Heart right ventricle (tissue), 16 donors: ENCODE results near the gene TMEM132A. TPM values are rescaled to one million over a fixed set of nuclear protein-coding genes. Genes with fewer than 3 reads are reported as not detected.
A peak's percentile ranks its signal among the peaks of the same experiment; 100 is the strongest.

Experiments
- ATAC-seq, 8 donors: fragments of 200-7000 bp; cut with Tn5 transposase; one replicate each; pipeline ENCODE4 v1.9.1; 2020; ENCODE audit warnings: mild to moderate bottlenecking in 8 of 8, moderate library complexity in 8 of 8, moderate number of reproducible peaks in 1 of 8
- DNase-seq, 2 donors: peaks; one replicate each; pipeline ENCODE4 v3.0.0-alpha.2; 2020
- H3K27ac ChIP-seq, 10 donors: fragments of 200-600 bp; sonication (generic) in 2 of 10; one replicate each; pipeline versions ENCODE4 v1.5.0 to v1.8.0; 2020 to 2022; ENCODE audit warnings: mild to moderate bottlenecking in 3 of 10
- H3K27me3 ChIP-seq, 7 donors: fragments of 200-600 bp; one replicate each; pipeline ENCODE4 v1.8.0; 2021 to 2022; ENCODE audit warnings: mild to moderate bottlenecking in 2 of 7
- H3K36me3 ChIP-seq, 9 donors: fragments of 200-600 bp; sonication (generic) in 1 of 9; one replicate each; pipeline versions ENCODE4 v1.5.0 to v1.8.0; 2020 to 2022; ENCODE audit warnings: mild to moderate bottlenecking in 2 of 9
- H3K4me1 ChIP-seq, 9 donors: fragments of 200-600 bp; sonication (generic) in 1 of 9; one replicate each; pipeline versions ENCODE4 v1.5.0 to v1.8.0; 2020 to 2022; ENCODE audit warnings: mild to moderate bottlenecking in 4 of 9
- H3K4me3 ChIP-seq, 10 donors: fragments of 200-600 bp; sonication (generic) in 2 of 10; one replicate each; pipeline versions ENCODE4 v1.5.0 to v1.8.0; 2020 to 2022; ENCODE audit warnings: mild to moderate bottlenecking in 7 of 10, moderate library complexity in 2 of 10
- H3K9me3 ChIP-seq, 11 donors: fragments of 200-600 bp in 10 of 11; sonication (generic) in 2 of 11; one replicate each; pipeline versions ENCODE4 v1.5.0 to v1.8.0; 2013 to 2022; ENCODE audit warnings: mild to moderate bottlenecking in 2 of 11, control low read depth in 1 of 11, moderate library complexity in 1 of 11
- CTCF ChIP-seq, 9 donors: fragments of 200-600 bp; sonication (generic) in 2 of 9; IDR thresholded peaks; one replicate each; pipeline versions ENCODE4 v1.5.0 to v1.8.0; 2021 to 2022; ENCODE audit warnings: antibody characterized with exemption in 9 of 9, mild to moderate bottlenecking in 5 of 9, moderate library complexity in 1 of 9
- WGBS, 2 donors: extraction: QIAGEN DNeasy Blood & Tissue Kit; methylation state at CpG; one replicate each; pipeline ENCODE4 v1.1.7; 2013; ENCODE audit warnings: inconsistent platforms in 1 of 2; 5-methylcytosine and 5-hydroxymethylcytosine counted together
- intact Hi-C, 10 donors: fragments of 100-400 bp; cut with DNase I; formaldehyde crosslinking; loops; one replicate each; pipeline versions ENCODE4 v1.11.1 to v1.14.2; 2022
- polyA plus RNA-seq, 2 donors: library from polyadenylated mRNA; stranded (reverse); fragments of 200-250 nt; gene quantifications; one replicate each; pipeline ENCODE4 v1.2.3, GENCODE V29; 2013
- total RNA-seq, 10 donors: library from RNA; stranded (reverse); fragmentation: NEBNext Ultra II Directional in 3 of 10; extraction: Animal tissue kit (Norgen Biotek cat#: 25700) in 3 of 10; gene quantifications; one replicate each; pipeline versions ENCODE4 v1.2.1 to v1.2.4, GENCODE V29; 2021 to 2023
- donor health status: Arrhythmogenic right ventricular cardiomyopathy.
- donor health status: ischemic (EF 13 %, LVEDD 7.1; RV severe dilation, severe dysfunction).
- donor health status: healthy with polysubstance abuse.
- donor health status: DM: no; HTN: yes; CAD: no.
- donor health status: DM: no; HTN: no; CAD: no.
- donor health status: ischemic (EF 25% LVEDD 6.9; RV normal size, moderate dysfunction).
- donor health status: ischemic (EF 25% LVEDD 5.7; RV mildly dilated, moderate dysfunction).
- donor health status: healthy.
- donor health status: DM: yes; HTN: yes; CAD: no.
- donor health status: Ischemic cardiomyopathy.
- donor health status: ischemic (EF 35%, LVEDD 5.7; RV mildly dilated, moderate dysfunction).
- donor health status: nonischemic (EF 11% LVEDD 7.7; RV severe dilation, severe dysfunction).
- donor health status: DM: yes; HTN: yes; CAD: no.
- donor health status: PGD.
- donor health status: ischemic (EF 29% LVEDD 5.4; RV normal size, mild dysfunction).
- donor health status: nonischemic (EF 23%, LVEDD 6.1; RV moderate dilation, normal function).

TMEM132A gene
- total and polyA plus RNA-seq, 12 donors, result 3.7 to 16.4 (median 7.4) TPM

- ATAC-seq (peak; percentile 55 to 87 (median 82)), DNase-seq (peak in 1 of 2 donors; percentile 48)
- no peak for TF ChIP-seq CTCF (IDR thresholded peaks at IDR 0.05)
- no peaks in the 10 kb centered on the region for H3K27me3 ChIP-seq
- H3K27ac ChIP-seq, result peak overlapping the region in 9 of 10 donors; percentile 26 to 85 (median 66)
- intact Hi-C loops, result loop anchor here in 3 of 10 donors (5.0 kb wide), 1 partner anchor 36 kb away; the partner anchor contains the start of gene CCDC86 (in 3 of the 3)
- peaks cover 0 to 40% (median 17%) of the 10 kb centered on the region in 9 donors for H3K4me1 ChIP-seq
- no peaks in the 10 kb centered on the region for H3K9me3 ChIP-seq
- peaks cover 0 to 38% (median 0%) of the 10 kb centered on the region in 9 donors for H3K36me3 ChIP-seq
- WGBS, 2 donors, result 54 to 70% methylated on average over 5 of the region's 5 CpGs
- H3K4me3 ChIP-seq, result no peak overlapping the region
Observed at GRCh38 chr11:60878245-60879101, 45.8 kb upstream of the TMEM132A start.

- Histone ChIP-seq H3K9me3 (no peaks in the 10 kb centered on the region), H3K27ac (peak overlapping the region in 8 of 10 donors; percentile 2 to 85 (median 42)), H3K36me3 (peaks cover 0 to 38% (median 0%) of the 10 kb centered on the region in 9 donors), H3K4me3 (no peak overlapping the region), H3K27me3 (no peaks in the 10 kb centered on the region), H3K4me1 (peaks cover 0 to 36% (median 15%) of the 10 kb centered on the region in 9 donors)
- intact Hi-C loops, result loop anchor here in 3 of 10 donors (5.0 kb wide), 1 partner anchor 37 kb away; the partner anchor contains the start of gene CCDC86 (in 3 of the 3)
- TF ChIP-seq CTCF (IDR thresholded peaks at IDR 0.05), result no peak
- DNase-seq (no peak), ATAC-seq (no peak)
- WGBS, 2 donors, result 87 to 97% methylated on average over 1 of the region's 1 CpG
Observed at GRCh38 chr11:60879104-60879503, 45.2 kb upstream of the TMEM132A start.

GRCh38 chr11:60879971-60880588 is 44.2 kb upstream of the TMEM132A start:
- Histone ChIP-seq H3K9me3 (no peaks in the 10 kb centered on the region), H3K4me3 (no peak overlapping the region), H3K27ac (no peak overlapping the region), H3K4me1 (peaks cover 0 to 30% (median 15%) of the 10 kb centered on the region in 9 donors), H3K36me3 (peaks cover 0 to 38% (median 0%) of the 10 kb centered on the region in 9 donors), H3K27me3 (no peaks in the 10 kb centered on the region)
- ATAC-seq, result no peak
- DNase-seq, result no peak
- no peak for TF ChIP-seq CTCF (IDR thresholded peaks at IDR 0.05)
- WGBS, 2 donors, result 89 to 93% methylated on average over 5 of the region's 5 CpGs
- intact Hi-C loops, result loop anchor here in 3 of 10 donors (5.0 kb wide), 1 partner anchor 38 kb away; the partner anchor contains the start of gene CCDC86 (in 3 of the 3)

- 62 to 72% methylated on average over 8 of the region's 8 CpGs for WGBS, 2 donors
- Histone ChIP-seq H3K36me3 (peaks cover 0 to 38% (median 0%) of the 10 kb centered on the region in 9 donors), H3K4me3 (no peak overlapping the region), H3K4me1 (peaks cover 0 to 30% (median 15%) of the 10 kb centered on the region in 9 donors), H3K9me3 (no peaks in the 10 kb centered on the region), H3K27ac (no peak overlapping the region), H3K27me3 (no peaks in the 10 kb centered on the region)
- TF ChIP-seq CTCF (IDR thresholded peaks at IDR 0.05), result no peak
- DNase-seq (no peak), ATAC-seq (peak in 1 of 8 donors; percentile 42)
- intact Hi-C loops, result no loop called here
Observed at GRCh38 chr11:60880643-60881282, 43.5 kb upstream of the TMEM132A start.
